CD4-positive, alpha-beta T cell treated with Interleukin-15 for 4 hours (primary cell): Measurements from ENCODE around the gene USP36.

Source experiments
- DNase-seq: peaks from one replicate; pipeline ENCODE4 v3.0.0-alpha.2; 2020; ENCODE audit warnings: low spot score

Gene USP36

GRCh38 chr17:78812855-78813254 lies 27.8 kb downstream of the USP36 start:
- DNase-seq, result no peak

- DNase-seq, result no peak
Measured at GRCh38 chr17:78808163-78808562, 32.5 kb downstream of the USP36 start.

GRCh38 chr17:78806451-78806850 lies 34.2 kb downstream of the USP36 start:
- DNase-seq, result peak; percentile 59

- DNase-seq, result peak; percentile 83
Measured at GRCh38 chr17:78805301-78805700, 35.3 kb downstream of the USP36 start.

DNA sequence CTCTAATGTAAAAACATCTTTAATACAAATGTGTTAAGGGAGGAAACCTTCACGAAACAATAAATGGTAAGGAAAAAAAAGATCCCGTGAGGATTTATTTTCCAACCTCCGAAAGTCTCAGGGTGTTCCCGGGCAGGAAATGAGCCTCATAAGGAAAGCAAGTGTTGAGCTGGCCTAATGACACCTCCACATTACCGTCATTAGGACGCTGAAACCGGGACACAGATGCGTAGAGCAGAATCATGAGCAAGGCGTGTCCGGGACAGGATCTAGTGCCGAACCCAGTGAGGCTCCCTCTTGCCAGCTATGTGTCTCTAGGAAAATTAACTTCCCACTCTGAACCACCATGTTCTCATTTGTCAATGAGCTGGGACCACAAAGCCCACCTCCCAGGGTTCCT lies 35.8 kb downstream of the USP36 start:
- no peak for DNase-seq

- no peak for DNase-seq
Measured at GRCh38 chr17:78803186-78803845, 37.3 kb downstream of the USP36 start.

DNA sequence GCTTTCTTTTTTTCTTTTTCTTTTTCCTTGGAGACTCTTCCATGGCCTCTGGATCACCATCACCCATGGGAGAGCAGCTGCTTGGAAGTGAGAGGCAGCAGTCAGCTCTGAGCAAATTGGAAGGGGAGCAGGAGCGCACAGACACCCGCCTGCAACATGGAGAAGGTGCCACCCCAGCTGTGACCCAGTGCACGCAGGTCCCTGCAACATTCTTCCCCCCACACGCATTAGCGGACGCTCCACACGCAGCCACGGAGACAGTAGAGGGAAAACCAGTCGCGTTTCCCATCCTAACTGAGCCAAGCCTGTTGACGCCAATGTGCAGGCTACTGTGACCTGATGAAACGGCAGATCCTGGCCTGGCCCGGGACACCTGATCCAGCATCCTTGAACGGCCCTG lies 38.2 kb downstream of the USP36 start:
- DNase-seq, result no peak

GRCh38 chr17:78802008-78802407 lies 38.6 kb downstream of the USP36 start:
- no peak for DNase-seq

GRCh38 chr17:78800132-78800931 lies 40.3 kb downstream of the USP36 start:
- DNase-seq, result no peak

DNA sequence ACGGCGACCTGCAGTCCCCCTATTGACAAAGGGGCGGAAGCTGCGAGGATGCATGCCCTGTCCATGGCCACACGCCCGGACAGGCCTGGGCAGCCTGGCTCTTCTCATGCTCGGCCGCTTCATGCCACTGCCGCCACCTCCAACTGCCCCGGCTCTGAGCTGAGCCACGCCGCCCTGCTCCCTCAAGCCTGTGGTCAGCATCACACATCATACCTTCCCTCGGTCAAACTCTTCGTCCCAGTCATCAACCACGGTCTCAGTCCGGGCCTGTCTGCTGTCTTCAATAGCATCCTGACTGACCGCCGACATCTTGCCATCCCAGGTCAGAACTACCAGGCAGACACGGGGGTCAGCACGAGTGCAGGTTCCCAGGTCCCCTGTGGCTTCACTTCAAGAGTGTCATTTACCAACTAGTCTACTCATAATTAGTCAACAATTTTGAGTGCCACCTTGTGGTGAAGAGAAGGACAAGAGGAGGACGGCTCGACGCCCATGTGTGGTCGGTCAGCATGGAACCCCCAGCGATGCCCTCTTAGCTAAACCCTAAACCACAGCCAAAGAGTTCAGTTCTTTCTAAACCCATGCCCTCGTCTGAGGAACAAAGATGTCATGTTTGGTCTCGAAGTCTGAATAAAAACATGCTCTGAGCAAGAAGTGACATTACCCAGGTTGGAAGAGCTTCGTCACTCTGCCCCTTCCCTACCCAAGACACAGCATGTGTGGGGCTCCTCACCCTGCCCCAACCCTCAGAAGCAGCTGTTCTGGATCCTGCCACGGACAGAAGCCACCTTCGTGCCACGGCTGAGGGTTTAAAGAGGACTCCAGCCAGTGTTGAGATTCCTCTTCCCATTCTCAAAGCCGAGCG lies 41.7 kb downstream of the USP36 start:
- peak; percentile 57 for DNase-seq

GRCh38 chr17:78797691-78798585 lies 42.7 kb downstream of the USP36 start:
- no peak for DNase-seq

DNA sequence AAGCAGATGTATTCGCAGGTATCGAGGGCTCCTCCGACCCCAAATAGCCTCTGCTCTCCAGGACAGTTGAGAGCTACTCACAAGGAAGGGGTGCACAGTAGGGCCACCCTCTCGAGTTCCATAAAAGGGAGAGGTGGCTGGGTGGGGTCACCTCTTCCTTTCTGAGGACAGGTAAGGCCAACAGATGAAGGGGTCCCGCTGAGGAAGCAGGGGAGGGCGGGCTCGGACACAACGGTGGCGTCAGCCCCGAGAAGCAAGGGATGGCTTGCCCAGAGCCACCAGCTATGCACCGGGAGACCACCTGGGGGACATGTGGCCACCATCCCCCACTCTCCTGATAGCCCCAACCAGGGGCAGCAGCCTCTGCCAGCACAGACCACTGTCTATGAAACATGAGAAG lies 43.4 kb downstream of the USP36 start:
- no peak for DNase-seq

DNA sequence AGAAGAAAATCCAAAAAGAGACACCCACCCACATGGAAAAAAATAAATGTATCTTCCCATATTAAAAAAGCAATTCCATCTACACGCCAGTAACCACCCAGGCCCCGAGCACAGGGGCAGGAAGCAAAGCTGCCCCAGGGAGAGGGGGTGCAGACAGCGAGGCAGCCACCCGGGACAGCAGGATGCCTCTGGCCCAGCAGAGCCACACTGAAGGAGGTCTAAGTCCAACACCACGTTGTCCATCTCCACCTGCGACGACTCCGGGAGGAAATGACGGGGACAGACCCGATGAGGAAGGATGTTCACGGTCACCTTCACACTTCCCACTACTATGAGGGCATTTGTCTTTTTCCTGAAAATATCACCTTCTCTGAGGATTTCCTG lies 44.1 kb downstream of the USP36 start:
- DNase-seq, result no peak

GRCh38 chr17:78795861-78796516 lies 44.6 kb downstream of the USP36 start:
- no peak for DNase-seq

GRCh38 chr17:78794864-78795640 lies 45.6 kb downstream of the USP36 start:
- no peak for DNase-seq

- no peak for DNase-seq
Measured at GRCh38 chr17:78794399-78794798, 46.2 kb downstream of the USP36 start.

DNA sequence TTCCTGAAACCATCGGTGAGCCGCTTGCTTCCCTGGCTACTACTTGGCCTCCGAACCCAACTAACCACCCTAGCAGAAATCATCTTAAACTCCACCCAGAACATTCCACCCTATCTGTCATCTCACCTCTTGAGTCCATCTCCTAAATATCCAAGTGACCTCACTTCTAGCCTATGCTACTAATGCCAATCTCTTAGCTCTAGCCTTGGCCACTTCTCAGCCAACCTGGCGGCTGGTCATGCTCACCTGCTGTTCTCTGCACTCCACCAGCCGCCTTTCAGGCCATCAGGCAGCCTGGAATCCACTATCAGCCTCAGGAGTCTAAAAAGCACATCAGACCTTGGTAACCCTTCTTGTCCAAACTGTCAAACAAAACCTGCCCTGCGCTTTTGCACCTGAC lies 46.6 kb downstream of the USP36 start:
- DNase-seq, result no peak

DNA sequence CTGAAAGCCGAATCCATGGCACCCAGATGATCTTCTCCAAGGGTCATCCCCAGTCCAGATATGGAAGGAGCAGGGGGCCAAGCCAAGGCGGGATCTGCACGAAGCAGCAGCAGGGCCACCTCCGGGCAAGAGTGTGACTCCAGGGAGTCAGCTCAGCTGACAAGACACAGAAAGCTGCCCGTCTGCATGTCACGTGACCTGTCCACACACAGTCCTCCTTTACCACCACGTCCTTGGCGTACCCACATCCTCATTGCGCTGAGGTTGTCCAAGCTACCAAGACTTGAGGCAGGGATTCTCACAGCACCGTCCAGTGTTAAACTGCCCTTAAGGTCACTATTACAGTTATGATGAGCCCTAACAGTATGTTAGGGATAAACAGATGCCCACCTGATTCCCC lies 47.2 kb downstream of the USP36 start:
- no peak for DNase-seq

DNA sequence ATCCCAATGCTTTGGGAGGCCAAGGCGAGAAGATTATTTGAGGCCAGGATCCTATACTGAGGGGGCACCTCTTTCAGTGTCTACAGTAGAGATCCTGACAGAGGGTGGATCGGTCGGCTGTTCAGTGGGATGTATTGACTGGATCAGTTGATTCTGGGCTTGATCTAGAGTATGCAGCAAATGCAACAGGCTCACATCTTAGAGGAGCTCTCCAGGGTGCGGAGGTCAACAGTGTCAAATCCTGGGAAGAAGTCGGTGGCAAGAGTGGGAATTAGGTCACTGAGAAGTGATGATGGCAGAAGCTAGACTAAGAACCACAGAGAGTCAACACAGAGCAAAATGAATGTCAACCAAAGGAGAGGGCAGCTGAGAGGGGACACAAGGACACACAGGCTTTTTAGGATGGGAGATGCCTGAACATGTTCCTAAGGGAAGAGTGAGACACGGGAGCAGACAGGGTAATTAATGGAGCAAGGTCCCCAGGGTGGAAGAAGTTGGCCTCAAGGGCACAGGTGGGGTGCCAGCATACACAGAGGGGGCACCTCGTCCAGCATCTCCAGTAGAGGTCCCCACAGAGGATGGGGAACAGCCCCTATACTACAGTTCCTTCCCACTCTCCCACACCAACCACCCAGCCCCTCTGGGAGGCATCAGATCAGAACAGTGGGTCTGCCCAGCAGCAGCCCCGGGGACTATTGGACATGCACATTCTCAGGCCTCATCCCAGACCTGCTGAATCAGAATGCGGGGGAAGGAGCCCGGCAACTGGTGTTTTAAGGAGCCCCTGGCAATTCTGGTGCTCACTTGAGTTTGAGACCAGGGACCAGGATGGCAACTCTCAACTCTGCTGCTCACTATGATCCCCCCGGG lies 48.5 kb downstream of the USP36 start:
- no peak for DNase-seq
